Retinal pigment epithelial cell (primary cell): ENCODE measurements around the gene WFIKKN2.

ENCODE experiments used
- DNase-seq: peaks from one replicate; pipeline ENCODE4 v3.0.0-alpha.2; 2010; ENCODE audit warnings: low read depth
- H3K4me3 ChIP-seq: 2 replicates; pipeline ENCODE4 v1.5.1; 2011; ENCODE audit warnings: mild to moderate bottlenecking, low read length, control low read depth, moderate library complexity
- CTCF ChIP-seq: conservative IDR thresholded peaks from 2 replicates; pipeline ENCODE4 v1.5.1; 2011; ENCODE audit warnings: low read depth, low read length, control low read depth, inconsistent platforms

WFIKKN2 gene

DNA sequence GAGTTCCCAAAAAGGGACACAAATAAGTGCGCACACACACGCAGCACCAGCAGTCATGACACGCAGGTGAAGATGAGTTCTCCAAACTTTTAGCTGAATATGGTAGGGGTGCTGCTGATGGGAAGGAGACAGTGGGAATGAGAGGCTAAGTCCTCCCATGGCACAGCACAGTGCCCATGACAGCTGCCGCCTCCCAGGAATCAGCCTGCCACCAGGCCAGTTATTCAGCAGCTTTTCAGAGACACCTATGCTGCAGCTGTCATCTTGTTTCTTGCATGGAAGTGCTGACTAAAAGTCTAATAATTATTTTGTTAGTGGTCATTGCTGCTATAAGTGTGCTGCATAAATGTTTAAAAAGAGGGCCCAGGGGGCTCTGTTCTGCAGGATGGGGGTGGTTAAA, 12.2 kb downstream of the WFIKKN2 start:
- H3K4me3 ChIP-seq = no peak overlapping the region
- no peak for DNase-seq
- TF ChIP-seq CTCF = no peak

DNA sequence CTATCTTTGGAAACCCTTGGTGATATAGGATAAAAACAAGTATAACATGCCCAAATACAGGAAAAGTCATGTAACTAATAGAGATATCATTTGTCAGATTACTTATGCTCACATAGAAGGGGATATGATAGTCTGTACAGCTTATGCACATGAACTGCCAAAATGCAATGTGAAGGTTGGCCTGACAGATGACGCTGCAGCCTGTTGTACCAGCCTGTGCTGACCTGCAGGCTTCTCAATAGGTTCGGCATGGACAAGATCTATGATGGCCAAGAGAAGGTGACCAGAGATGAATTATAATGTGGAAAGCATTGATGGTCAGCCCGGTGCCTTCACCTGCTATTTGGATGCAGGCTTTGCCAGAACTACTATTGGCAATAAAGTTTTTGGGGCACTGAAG, 12.7 kb downstream of the WFIKKN2 start:
- H3K4me3 ChIP-seq = no peak overlapping the region
- no peak for DNase-seq
- no peak for TF ChIP-seq CTCF

DNA sequence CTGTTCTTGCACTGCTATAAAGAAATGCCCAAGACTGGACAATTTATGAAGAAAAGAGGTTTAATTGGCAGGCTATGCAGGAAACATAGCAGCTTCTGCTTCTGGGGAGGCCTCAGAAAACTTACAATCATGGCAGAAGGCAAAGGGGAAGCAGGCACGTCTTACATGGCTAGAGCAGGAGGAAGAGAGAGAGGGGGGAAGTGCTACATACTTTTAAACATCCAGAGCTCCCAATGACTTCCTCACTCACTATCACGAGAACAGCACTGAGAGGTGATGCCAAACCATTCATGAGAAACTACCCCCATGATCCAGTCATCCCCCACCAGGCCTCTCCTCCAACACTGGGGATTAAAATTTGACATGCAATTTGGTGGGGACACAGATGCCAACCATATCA, 13.3 kb downstream of the WFIKKN2 start:
- no peak overlapping the region for H3K4me3 ChIP-seq
- TF ChIP-seq CTCF = no peak
- DNase-seq = no peak

- no peak for DNase-seq
- no peak overlapping the region for H3K4me3 ChIP-seq
- TF ChIP-seq CTCF = no peak
These were observed 15.3 kb downstream of the WFIKKN2 start for GRCh38 chr17:50850640-50851039.

DNA sequence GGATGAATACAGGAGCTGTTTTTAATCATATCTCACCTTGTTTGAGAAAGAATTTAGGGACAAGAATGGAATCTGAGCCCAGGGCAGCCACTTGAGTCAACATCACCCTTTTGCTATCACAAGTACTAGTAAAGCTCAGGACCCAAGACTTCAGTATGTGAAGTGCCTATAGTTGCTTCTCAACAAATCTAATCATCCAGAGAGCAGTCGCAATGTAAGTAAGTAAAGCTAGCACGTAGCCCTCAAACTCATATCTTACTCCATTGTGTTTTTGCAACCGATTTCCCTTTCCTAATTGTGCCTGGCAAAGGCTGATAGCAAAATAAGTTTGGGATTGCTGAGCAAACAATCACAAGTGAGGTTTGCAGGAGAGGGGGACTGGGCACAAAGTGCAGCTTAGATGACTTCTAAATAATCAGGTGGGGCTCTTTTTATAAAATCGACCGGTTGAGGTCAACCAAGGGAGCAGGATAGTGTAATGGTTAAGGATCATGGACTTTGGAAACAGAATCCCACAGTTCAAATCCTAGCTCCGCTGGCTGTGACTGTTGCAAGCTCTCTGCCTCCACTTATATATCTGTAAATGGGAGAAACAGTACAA, 17.7 kb downstream of the WFIKKN2 start:
- H3K4me3 ChIP-seq = no peak overlapping the region
- TF ChIP-seq CTCF = no peak
- no peak for DNase-seq

DNA sequence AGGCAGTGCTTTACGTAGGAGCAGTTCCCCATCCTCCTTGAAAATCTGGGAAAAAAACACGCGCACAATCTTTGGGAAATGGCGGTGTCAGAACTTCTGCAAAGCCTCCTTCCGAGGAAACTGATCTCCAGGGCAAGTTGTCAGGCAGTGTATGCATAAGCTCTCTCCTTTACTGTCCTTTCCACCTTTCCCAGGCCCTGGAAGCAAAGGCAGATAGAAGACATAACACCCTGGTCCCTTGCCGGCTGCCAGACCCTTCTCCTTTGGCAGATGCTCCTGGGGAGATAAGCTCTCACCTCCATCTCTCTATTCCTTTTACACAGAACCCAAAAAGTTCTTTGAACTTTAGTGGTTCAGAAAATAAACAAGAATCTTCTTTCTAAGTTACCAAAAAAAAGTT, 18.4 kb downstream of the WFIKKN2 start:
- TF ChIP-seq CTCF = no peak

GRCh38 chr17:50855708-50856330, 20.4 kb downstream of the WFIKKN2 start:
- H3K4me3 ChIP-seq = no peak overlapping the region
- DNase-seq = no peak
- no peak for TF ChIP-seq CTCF

More for the DNA sequence above, 18.4 kb downstream of the WFIKKN2 start:
- no peak for DNase-seq
- no peak overlapping the region for H3K4me3 ChIP-seq
